K562 (cell line): ENCODE measurements around the gene PPARD. TPM values are rescaled to one million over a fixed set of nuclear protein-coding genes. Genes with fewer than 3 reads are reported as not detected.

Experiments used
- ATAC-seq: fragments of 200-7000 bp; cut with Tn5 transposase; 3 replicates; pipeline ENCODE4 v1.9.1; 2020; ENCODE audit warnings: moderate library complexity
- BruUV-seq: library from RNA; stranded (reverse); fragments of 400-500 nt; replicated peaks from 2 replicates; lab custom pipeline; 2021; lab: Mats Ljungman, UMichigan
- CTCF ChIA-PET: fragments of 300-600 bp; formaldehyde crosslinking; extraction: SDS; loops from one replicate; lab custom pipeline; 2021; ENCODE audit warnings: low intra/inter-chr PET ratio; lab: Yijun Ruan, JAX
- POLR2A ChIA-PET: fragments of 300-600, 350-650 bp; sonication (Branson Sonifier 250); formaldehyde crosslinking; extraction: SDS; loops from one replicate; lab custom pipeline; 2021; ENCODE audit warnings: antibody characterized with exemption, inconsistent platforms; lab: Yijun Ruan, JAX
- DNase-seq, 4 experiments: peaks; one replicate each; pipeline versions ENCODE4 v3.0.0 to v3.0.0-alpha.2; 2011 to 2018; ENCODE audit warnings: low spot score in 3 of 4, mixed read lengths in 3 of 4; ENCODE audit errors: extremely low read depth in 1 of 4
- FAIRE-seq: peaks from 2 replicates; lab custom pipeline; 2011; peaks lifted over from hg19 to GRCh38; lab: Jason Lieb, UNC
- H2AFZ ChIP-seq: 2 replicates; pipeline ENCODE4 v1.6.0; 2011; ENCODE audit warnings: low read depth, low read length, control low read depth, inconsistent platforms
- H3K27ac ChIP-seq: fragments of 200-600 bp; 3 replicates; pipeline ENCODE4 v1.8.0; 2011; ENCODE audit warnings: low read depth, mild to moderate bottlenecking, control low read depth, inconsistent platforms, low read length, moderate library complexity, mixed read lengths; ENCODE audit errors: extremely low read depth
- H3K27me3 ChIP-seq, 2 experiments: fragments of 300-600 bp in 1 of 2; 2 replicates in 1 of 2; 3 replicates in 1 of 2; pipeline versions ENCODE4 v1.6.0 to v1.8.0; 2011; ENCODE audit warnings: inconsistent platforms in 2 of 2, low read length in 2 of 2, mild to moderate bottlenecking in 1 of 2, mixed read lengths in 1 of 2, moderate library complexity in 1 of 2; ENCODE audit not compliant: control insufficient read depth in 2 of 2, insufficient read depth in 2 of 2
- H3K36me3 ChIP-seq: fragments of 300-600 bp; 3 replicates; pipeline ENCODE4 v1.8.0; 2011; ENCODE audit warnings: mild to moderate bottlenecking, low read length, inconsistent platforms; ENCODE audit not compliant: control insufficient read depth, insufficient read depth
- H3K4me1 ChIP-seq, 2 experiments: fragments of 200-600 bp in 1 of 2; replicated peaks in 1 of 2; 2 replicates in 1 of 2; 3 replicates in 1 of 2; pipeline versions ENCODE4 v1.5.1 to v1.8.0; 2011; ENCODE audit warnings: inconsistent platforms in 2 of 2, low read length in 2 of 2, mild to moderate bottlenecking in 1 of 2, mixed read lengths in 1 of 2, moderate library complexity in 1 of 2; ENCODE audit not compliant: control insufficient read depth in 2 of 2, insufficient read depth in 2 of 2
- H3K4me2 ChIP-seq: 2 replicates; pipeline ENCODE4 v1.6.1; 2011; ENCODE audit warnings: low read length, control low read depth, inconsistent platforms, mixed read lengths; ENCODE audit not compliant: insufficient read depth
- H3K4me3 ChIP-seq: fragments of 200-600 bp; sonication (generic), shearing (Covaris generic); 2 replicates; pipeline ENCODE4 v1.5.1; 2016; ENCODE audit warnings: control low read depth, inconsistent platforms
- H3K79me2 ChIP-seq: fragments of 200-600 bp; 3 replicates; pipeline ENCODE4 v1.8.0; 2011; ENCODE audit warnings: low read length, inconsistent platforms; ENCODE audit not compliant: control insufficient read depth, insufficient read depth
- H3K9ac ChIP-seq, 2 experiments: 2 replicates each; pipeline versions ENCODE4 v1.6.0 to v1.6.1; 2011; ENCODE audit warnings: low read depth in 2 of 2, low read length in 2 of 2, control low read depth in 1 of 2, inconsistent platforms in 1 of 2, mild to moderate bottlenecking in 1 of 2, mixed read lengths in 1 of 2; ENCODE audit not compliant: insufficient read depth in 1 of 2
- H3K9me1 ChIP-seq: one replicate; pipeline ENCODE4 v1.6.0; 2011; ENCODE audit warnings: inconsistent platforms, mild to moderate bottlenecking, low read length, moderate library complexity; ENCODE audit not compliant: control insufficient read depth, insufficient read depth
- H3K9me3 ChIP-seq: replicated peaks from 2 replicates; pipeline ENCODE4 v1.5.1; 2011; ENCODE audit warnings: low read depth, low read length, inconsistent platforms; ENCODE audit not compliant: control insufficient read depth, insufficient read depth
- H4K20me1 ChIP-seq: replicated peaks from 2 replicates; pipeline ENCODE4 v1.6.1; 2011; ENCODE audit warnings: low read length, inconsistent platforms, mixed read lengths; ENCODE audit not compliant: control insufficient read depth, insufficient read depth
- BDP1 ChIP-seq: IDR thresholded peaks from 3 replicates; pipeline ENCODE4 v1.6.1; 2011; ENCODE audit not compliant: insufficient read length, insufficient read depth
- BRF2 ChIP-seq: IDR thresholded peaks from 3 replicates; pipeline ENCODE4 v1.6.1; 2011; ENCODE audit warnings: borderline replicate concordance, mild to moderate bottlenecking; ENCODE audit not compliant: insufficient read length, insufficient read depth
- DMBX1 ChIP-seq: fragments of 250-450 bp; sonication (Bioruptor Pico); IDR thresholded peaks from 2 replicates; pipeline ENCODE4 v1.8.0; 2022; ENCODE audit warnings: inconsistent platforms, mild to moderate bottlenecking, moderate library complexity, borderline replicate concordance
- EP300 ChIP-seq: IDR thresholded peaks from 2 replicates; pipeline ENCODE4 v1.6.1; 2012; ENCODE audit warnings: low read length, improper control_type of control experiment
- HINFP ChIP-seq: fragments of 450-650 bp; conservative IDR thresholded peaks from 2 replicates; pipeline ENCODE4 v1.6.1; 2016; ENCODE audit warnings: missing genetic modification characterization, low read depth, mild to moderate bottlenecking, control low read depth, missing compliant biosample characterization
- L3MBTL2 ChIP-seq: fragments of 450-650 bp; IDR thresholded peaks from 2 replicates; pipeline ENCODE4 v1.6.1; 2016; ENCODE audit warnings: mild to moderate bottlenecking, moderate library complexity
- MBD2 ChIP-seq: sonication (generic); IDR thresholded peaks from 2 replicates; pipeline ENCODE4 v1.6.1; 2016; ENCODE audit warnings: low read depth, borderline replicate concordance
- MEIS2 ChIP-seq: fragments of 450-650 bp; IDR thresholded peaks from 2 replicates; pipeline ENCODE4 v1.6.1; 2014; ENCODE audit warnings: mild to moderate bottlenecking; ENCODE audit not compliant: partially characterized antibody
- MITF ChIP-seq: IDR thresholded peaks from 2 replicates; pipeline ENCODE4 v1.6.1; 2014; ENCODE audit warnings: antibody characterized with exemption
- MYC ChIP-seq, 2 experiments: fragments of 250-450 bp in 1 of 2; sonication (Bioruptor Pico) in 1 of 2; IDR thresholded peaks; 2 replicates each; pipeline versions ENCODE4 v1.5.1 to v1.6.1; 2012 to 2021; ENCODE audit warnings: low read depth in 2 of 2, borderline replicate concordance in 1 of 2, improper control_type of control experiment in 1 of 2, low read length in 1 of 2, mild to moderate bottlenecking in 1 of 2, moderate library complexity in 1 of 2
- NFIC ChIP-seq: fragments of 450-650 bp; IDR thresholded peaks from 2 replicates; pipeline ENCODE4 v1.6.1; 2017; ENCODE audit warnings: mild to moderate bottlenecking, inconsistent platforms
- RAD21 ChIP-seq, 2 experiments: fragments of 250-450 bp in 1 of 2; fragments of 450-650 bp in 1 of 2; sonication (Bioruptor Pico) in 1 of 2; formaldehyde crosslinking in 1 of 2; IDR thresholded peaks in 1 of 2; conservative IDR thresholded peaks in 1 of 2; 2 replicates each; pipeline versions ENCODE4 v1.4.0 to v1.8.0; 2020 to 2022; ENCODE audit warnings: mild to moderate bottlenecking in 2 of 2, moderate library complexity in 1 of 2
- SMARCA4 ChIP-seq: fragments of 450-650 bp; IDR thresholded peaks from 2 replicates; pipeline ENCODE4 v1.6.1; 2016
- SNAPC5 ChIP-seq: fragments of 250-450 bp; sonication (Bioruptor Pico); IDR thresholded peaks from 2 replicates; pipeline ENCODE4 v1.8.0; 2021; ENCODE audit warnings: moderate library complexity, mild to moderate bottlenecking, inconsistent platforms
- SRSF9 ChIP-seq: fragments of 200-400 bp; formaldehyde crosslinking; IDR thresholded peaks from 2 replicates; pipeline ENCODE4 v1.6.1; 2017; ENCODE audit warnings: low read depth, low read length, borderline replicate concordance
- ZNF316 ChIP-seq: fragments of 450-650 bp; IDR thresholded peaks from 2 replicates; pipeline ENCODE4 v1.6.1; 2016
- ZNF408 ChIP-seq: fragments of 250-450 bp; sonication (Bioruptor Pico); IDR thresholded peaks from 2 replicates; pipeline ENCODE4 v1.4.0; 2020; ENCODE audit warnings: low read depth, mild to moderate bottlenecking, moderate library complexity
- WGBS: fragments of 100-300 bp; shearing (Covaris generic); methylation state at CpG from one replicate; pipeline ENCODE4 v1.1.6; 2016; ENCODE audit warnings: low coverage, mixed read lengths; ENCODE audit not compliant: insufficient coverage; ENCODE audit errors: missing lambda C conversion rate; 5-methylcytosine and 5-hydroxymethylcytosine counted together
- in situ Hi-C: fragments of 300-500 bp; cut with MboI; formaldehyde crosslinking; loops from 4 replicates; pipeline ENCODE4 v1.15.0; 2018; ENCODE audit warnings: inconsistent platforms, mixed read lengths
- intact Hi-C: fragments of 100-400 bp; cut with micrococcal nuclease; formaldehyde crosslinking; loops from 2 replicates; pipeline ENCODE4 v1.14.2; 2022
- polyA plus RNA-seq, 8 experiments: library from polyadenylated mRNA; depleted of rRNA in 4 of 8; stranded (reverse) in 5 of 8; unstranded in 3 of 8; fragments of >200 nt; fragmentation: Nextera tagmentation in 2 of 8; fragmentation: Illumina TruSeq in 1 of 8; extraction: Ambion mirVana in 2 of 8; extraction: Trizol in 1 of 8; gene quantifications; 2 replicates each; pipeline versions ENCODE4 v1.2.1 to v1.2.3, GENCODE V29; 2011 to 2014; ENCODE audit warnings: inconsistent platforms in 1 of 8, missing spikeins in 1 of 8
- total RNA-seq, 7 experiments: library from RNA; depleted of rRNA in 6 of 7; stranded (reverse); fragments of >200 nt in 6 of 7; fragmentation: Illumina TruSeq in 2 of 7; extraction: Trizol in 2 of 7; gene quantifications; 2 replicates each; pipeline versions ENCODE4 v1.2.1 to v1.2.3, GENCODE V29; 2011 to 2021; ENCODE audit warnings: low replicate concordance in 1 of 7

Gene PPARD
- total and polyA plus RNA-seq, 9 of the 15 experiments (the other 6 are each of a cell fraction or from before 2014, with no cell fraction given), result 0.14 to 13.2 (median 3.8) TPM

- Histone ChIP-seq H3K9me1 (no peaks in the 10 kb centered on the region), H3K27ac (peak overlapping the region; percentile 24; the same call in 2 of the 3 replicates), H3K36me3 (no peaks in the 10 kb centered on the region; the same call in 2 of the 3 replicates), H4K20me1 (peaks cover 8% of the 10 kb centered on the region; the same call in 1 of the 2 replicates), H3K79me2 (peaks cover 29% of the 10 kb centered on the region; the same call in 2 of the 3 replicates), H3K4me2 (peak overlapping the region; percentile 46), H3K4me1 (peaks cover 13 to 57% of the 10 kb centered on the region in 2 experiments), H2AFZ (peak overlapping the region; percentile 60), H3K9me3 (no peaks in the 10 kb centered on the region), H3K9ac (peak overlapping the region in 1 of 2 experiments; percentile 53; a peak in 1 of 4 replicates), H3K27me3 (no peaks in the 10 kb centered on the region), H3K4me3 (no peak overlapping the region)
- FAIRE-seq (no peak), DNase-seq (peak in 2 of 4 experiments; percentile 52 to 61), ATAC-seq (peak; percentile 78)
- ChIA-PET CTCF (no interaction called here), POLR2A (interaction anchor here (0.8 kb wide), 1 partner anchor 13 kb away, joined by 4 read pairs; no protein-coding TSS in a partner anchor)
- no TSS peak for BruUV-seq
- 17% methylated on average over 8 of the region's 8 CpGs for WGBS
- in situ Hi-C loops, result no loop called here
- intact Hi-C loops, result no loop called here
- TF ChIP-seq SMARCA4 (peak; percentile 60; the same call in 1 of the 2 replicates), MYC (IDR thresholded peaks at IDR 0.05; ENCODE audit: low read depth, low read length) (0 out of 2 replicates have a peak, but pooled peaks have one; percentile 45), MYC (CRISPR knock-in tag; IDR thresholded peaks at IDR 0.05; ENCODE audit: borderline replicate concordance, low read depth) (no peak), MITF (no peak), BDP1 (no peak), NFIC (no peak), MEIS2 (peak; percentile 17), ZNF316 (no peak), HINFP (tag) (0 out of 2 replicates have a peak, but pooled peaks have one; percentile 21), SNAPC5 (CRISPR knock-in tag) (no peak), L3MBTL2 (peak; percentile 72; the same call in 1 of the 2 replicates), DMBX1 (peak; percentile 82; the same call in 1 of the 2 replicates), MBD2 (no peak), BRF2 (no peak), EP300 (peak; percentile 19; the same call in 1 of the 2 replicates), ZNF408 (CRISPR knock-in tag) (no peak), SRSF9 (no peak), RAD21 (CRISPR knock-in tag; conservative IDR thresholded peaks at IDR 0.05 in 1 of 2, IDR thresholded peaks at IDR 0.05 in 1 of 2) (0 out of 4 replicates have a peak, but pooled peaks of 1 of the 2 experiments have one; percentile 7)
These were observed 27.9 kb downstream of the PPARD start for GRCh38 chr6:35370124-35370741.
